ENCODE measurements around the gene SLC25A34. TPM values are rescaled to one million over a fixed set of nuclear protein-coding genes. Genes with fewer than 3 reads are reported as not detected.

The SLC25A34 gene
- total RNA-seq, 1 experiment from 2014 or later: 0.59 TPM

- TF ChIP-seq POLR2AphosphoS5 (IDR thresholded peaks at IDR 0.05; ENCODE audit: low read depth, low read length) (no peak), EZH2phosphoT487 (IDR thresholded peaks at IDR 0.05; ENCODE audit: borderline replicate concordance) (no peak), SRF (IDR thresholded peaks at IDR 0.05; ENCODE audit: low read depth) (no peak), POLR2A (IDR thresholded peaks at IDR 0.05; ENCODE audit: borderline replicate concordance, extremely low read depth, insufficient read depth, insufficient read length) (no peak), FOSL1 (IDR thresholded peaks at IDR 0.05; ENCODE audit: low read depth) (no peak), ZFX (IDR thresholded peaks at IDR 0.05) (no peak)
Observed at GRCh38 chr1:15736892-15737261, 819 bp downstream of the SLC25A34 start (continued).

GRCh38 chr1:15737324-15738319, 1.6 kb downstream of the SLC25A34 start:
- H4K20me1 ChIP-seq (ENCODE audit: insufficient read depth): no peaks in the 10 kb centered on the region
- no peak overlapping the region for H3K4me3 ChIP-seq (replicated peaks in 1 of 2; ENCODE audit: low read depth in 1 of 2, low read length in 2 of 2)
- no peaks in the 10 kb centered on the region for H3K9me2 ChIP-seq (ENCODE audit: insufficient read depth)
- ATAC-seq (no peak), DNase-seq (ENCODE audit: low read depth, low spot score) (no peak)
- H3K9ac ChIP-seq (ENCODE audit: low read length): no peak overlapping the region
- ChIA-PET RAD21 (ENCODE audit: low non-redundant PET in 1 of 2, low total read pairs in 2 of 2, uncharacterized antibody in 2 of 2, unreplicated experiment in 2 of 2) (no interaction called here), CTCF (no interaction called here), POLR2A (no interaction called here)
- no peak overlapping the region for H3K4me2 ChIP-seq (ENCODE audit: low read length)
- no peak overlapping the region; the same call in 1 of the 2 replicates for H3K27ac ChIP-seq (ENCODE audit: low read depth, low read length)
- peaks cover 6 to 10% of the 10 kb centered on the region in 2 experiments; a peak in 3 of 4 replicates for H3K4me1 ChIP-seq (ENCODE audit: control insufficient read depth in 1 of 2, insufficient read depth in 2 of 2, low read length in 2 of 2)
- H3K79me2 ChIP-seq (ENCODE audit: insufficient read depth, low read length): no peaks in the 10 kb centered on the region
- no peaks in the 10 kb centered on the region for H3K36me3 ChIP-seq (ENCODE audit: control insufficient read depth in 1 of 2, insufficient read depth in 2 of 2, low read length in 2 of 2)
- no peaks in the 10 kb centered on the region for H3K9me3 ChIP-seq (ENCODE audit: control insufficient read depth in 1 of 2, insufficient read depth in 1 of 2, low read depth in 1 of 2, low read length in 2 of 2)
- BruUV-seq (replicated peaks): no TSS peak
- TF ChIP-seq CBX3 (IDR thresholded peaks at IDR 0.05; ENCODE audit: low read depth) (no peak), EZH2phosphoT487 (IDR thresholded peaks at IDR 0.05; ENCODE audit: borderline replicate concordance) (no peak), ZNF274 (IDR thresholded peaks at IDR 0.05; ENCODE audit: low read depth, low read length) (no peak), POLR2A (IDR thresholded peaks at IDR 0.05; ENCODE audit: borderline replicate concordance, extremely low read depth, insufficient read depth, insufficient read length) (no peak)
- intact Hi-C loops (cut with micrococcal nuclease): no loop called here
- H3K27me3 ChIP-seq (ENCODE audit: insufficient read depth, low read length): no peaks in the 10 kb centered on the region
- no peak overlapping the region for H2AFZ ChIP-seq (ENCODE audit: low read depth, low read length, poor library complexity, severe bottlenecking)

All from HCT116 (cell line).